LNCaP clone FGC (cell line): ENCODE data around the gene NPL.

Experiments
- DNase-seq: peaks from one replicate; pipeline ENCODE4 v3.0.0-alpha.2; 2011; ENCODE audit warnings: low read depth
- H3K4me3 ChIP-seq: 2 replicates; pipeline ENCODE4 v1.5.1; 2011; ENCODE audit warnings: mild to moderate bottlenecking, low read depth, low read length, control low read depth
- TF ChIP-seq, protein P1 (sequence below): IDR thresholded peaks from 2 replicates; pipeline ENCODE4 v1.5.1; 2012; ENCODE audit warnings: mild to moderate bottlenecking; ENCODE audit not compliant: control insufficient read depth, insufficient read depth; ENCODE audit errors: extremely low read depth

NPL gene

DNA sequence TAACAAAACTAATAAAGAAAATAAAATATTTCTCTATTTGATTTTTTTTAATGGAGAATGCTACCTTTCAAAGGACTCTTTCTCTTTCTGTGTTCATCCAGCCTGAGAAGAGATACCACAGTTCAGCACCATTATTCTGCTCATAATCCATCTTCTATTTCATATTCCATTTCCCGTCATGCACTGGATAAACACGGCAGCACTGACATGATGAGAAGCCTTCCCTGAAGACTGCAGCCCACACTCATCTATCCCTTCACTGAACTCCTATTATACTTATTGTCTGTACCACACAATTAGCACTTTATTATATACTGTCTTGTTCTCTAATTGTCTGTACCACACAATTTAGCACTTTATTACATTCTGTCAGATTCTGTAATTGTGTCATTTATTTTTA lies 10.7 kb upstream of the NPL start:
- H3K4me3 ChIP-seq = no peak overlapping the region
- TF ChIP-seq, protein P1, sequence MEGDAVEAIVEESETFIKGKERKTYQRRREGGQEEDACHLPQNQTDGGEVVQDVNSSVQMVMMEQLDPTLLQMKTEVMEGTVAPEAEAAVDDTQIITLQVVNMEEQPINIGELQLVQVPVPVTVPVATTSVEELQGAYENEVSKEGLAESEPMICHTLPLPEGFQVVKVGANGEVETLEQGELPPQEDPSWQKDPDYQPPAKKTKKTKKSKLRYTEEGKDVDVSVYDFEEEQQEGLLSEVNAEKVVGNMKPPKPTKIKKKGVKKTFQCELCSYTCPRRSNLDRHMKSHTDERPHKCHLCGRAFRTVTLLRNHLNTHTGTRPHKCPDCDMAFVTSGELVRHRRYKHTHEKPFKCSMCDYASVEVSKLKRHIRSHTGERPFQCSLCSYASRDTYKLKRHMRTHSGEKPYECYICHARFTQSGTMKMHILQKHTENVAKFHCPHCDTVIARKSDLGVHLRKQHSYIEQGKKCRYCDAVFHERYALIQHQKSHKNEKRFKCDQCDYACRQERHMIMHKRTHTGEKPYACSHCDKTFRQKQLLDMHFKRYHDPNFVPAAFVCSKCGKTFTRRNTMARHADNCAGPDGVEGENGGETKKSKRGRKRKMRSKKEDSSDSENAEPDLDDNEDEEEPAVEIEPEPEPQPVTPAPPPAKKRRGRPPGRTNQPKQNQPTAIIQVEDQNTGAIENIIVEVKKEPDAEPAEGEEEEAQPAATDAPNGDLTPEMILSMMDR = no peak
- no peak for DNase-seq

DNA sequence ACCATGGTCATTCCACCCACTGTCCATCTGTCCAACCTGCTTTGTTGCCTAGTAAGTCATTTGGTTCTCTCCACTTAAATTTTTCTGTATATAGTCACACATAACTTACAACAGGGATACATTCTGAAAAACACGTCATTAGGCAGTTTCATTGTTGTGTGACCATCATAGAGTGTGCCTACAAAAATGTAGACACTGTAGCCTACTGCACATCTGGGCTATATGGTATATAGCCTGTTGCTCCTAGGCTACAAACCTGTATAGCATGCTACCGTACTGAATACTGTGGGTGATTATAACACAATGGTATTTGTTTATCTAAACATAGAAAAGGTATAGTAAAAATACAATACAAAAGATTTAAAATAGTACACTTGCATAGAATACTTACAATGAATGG lies 10.0 kb upstream of the NPL start:
- no peak overlapping the region for H3K4me3 ChIP-seq
- TF ChIP-seq, protein P1 = no peak
- DNase-seq = no peak

DNA sequence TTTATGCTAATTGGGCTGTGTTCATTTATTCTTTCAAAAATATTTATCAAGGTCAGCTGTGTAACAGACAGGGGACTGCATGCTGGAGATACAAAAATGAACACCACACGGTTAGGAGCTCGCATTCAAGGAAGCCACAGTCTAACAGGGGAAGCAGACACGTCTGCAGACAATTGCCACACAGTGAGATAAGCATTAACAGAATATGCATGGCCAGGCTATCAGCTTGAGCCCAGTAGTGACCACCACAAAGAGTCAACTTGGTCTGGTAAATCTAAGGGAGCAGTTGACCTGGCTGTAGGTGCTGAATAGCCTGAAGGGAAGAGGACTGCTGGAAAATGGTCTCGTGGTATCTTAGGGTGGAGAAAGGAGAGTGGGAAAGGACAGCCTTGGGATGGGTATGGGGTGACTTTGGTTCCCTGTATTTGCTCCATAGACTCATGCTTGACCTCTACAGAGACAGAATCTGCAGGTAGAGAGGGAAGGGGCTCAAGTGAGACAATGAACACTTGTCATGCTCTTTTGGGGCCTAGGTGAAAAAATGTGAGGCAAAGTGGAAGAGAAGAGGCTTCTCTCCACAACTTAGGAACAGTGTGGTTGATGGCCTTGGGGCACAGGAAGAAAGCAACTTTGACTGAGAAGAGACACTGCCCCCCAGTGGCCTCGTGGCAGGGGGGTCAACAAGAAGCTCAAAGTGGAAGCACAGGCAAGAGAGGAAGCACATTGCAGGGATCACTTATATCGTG lies 7.6 kb upstream of the NPL start:
- peak; percentile 49 for DNase-seq
- TF ChIP-seq, protein P1 = peak; percentile 85
- H3K4me3 ChIP-seq = no peak overlapping the region

DNA sequence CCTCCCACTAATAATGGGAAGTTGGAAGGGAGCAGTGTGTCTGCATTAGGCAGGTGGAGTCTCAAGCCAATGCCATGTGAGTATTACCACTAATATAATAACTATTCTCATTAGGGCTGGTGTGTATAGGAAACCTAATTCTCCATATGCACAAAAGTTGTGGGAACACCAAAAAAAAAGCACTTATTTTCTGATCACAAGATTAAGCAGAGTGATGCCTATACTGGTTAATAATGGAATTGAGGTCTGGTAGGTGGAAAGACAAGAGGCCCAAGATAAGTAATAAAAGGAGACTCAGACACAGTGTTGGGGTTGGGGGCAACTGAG lies 7.0 kb upstream of the NPL start:
- TF ChIP-seq, protein P1 = no peak
- no peak overlapping the region for H3K4me3 ChIP-seq
- no peak for DNase-seq

DNA sequence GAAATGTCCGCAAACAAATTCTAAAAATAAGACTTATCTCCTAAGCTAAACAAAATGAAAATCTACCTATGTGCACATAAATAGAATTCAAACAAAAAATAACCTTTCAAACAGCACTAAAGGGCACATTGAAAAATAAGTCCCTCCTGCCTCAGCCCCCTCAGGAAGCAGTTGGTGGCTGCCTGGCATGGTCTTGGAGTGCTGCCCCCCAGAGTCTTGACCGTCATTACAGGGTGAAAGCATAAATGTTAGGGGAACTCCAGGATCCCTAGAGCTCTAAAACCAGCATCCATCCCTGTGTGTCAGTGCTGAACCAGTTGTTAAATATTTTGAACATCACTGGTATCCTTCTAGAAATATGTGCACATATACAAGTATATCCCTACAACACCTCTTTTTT lies 6.5 kb upstream of the NPL start:
- TF ChIP-seq, protein P1 = no peak
- no peak overlapping the region for H3K4me3 ChIP-seq
- no peak for DNase-seq

DNA sequence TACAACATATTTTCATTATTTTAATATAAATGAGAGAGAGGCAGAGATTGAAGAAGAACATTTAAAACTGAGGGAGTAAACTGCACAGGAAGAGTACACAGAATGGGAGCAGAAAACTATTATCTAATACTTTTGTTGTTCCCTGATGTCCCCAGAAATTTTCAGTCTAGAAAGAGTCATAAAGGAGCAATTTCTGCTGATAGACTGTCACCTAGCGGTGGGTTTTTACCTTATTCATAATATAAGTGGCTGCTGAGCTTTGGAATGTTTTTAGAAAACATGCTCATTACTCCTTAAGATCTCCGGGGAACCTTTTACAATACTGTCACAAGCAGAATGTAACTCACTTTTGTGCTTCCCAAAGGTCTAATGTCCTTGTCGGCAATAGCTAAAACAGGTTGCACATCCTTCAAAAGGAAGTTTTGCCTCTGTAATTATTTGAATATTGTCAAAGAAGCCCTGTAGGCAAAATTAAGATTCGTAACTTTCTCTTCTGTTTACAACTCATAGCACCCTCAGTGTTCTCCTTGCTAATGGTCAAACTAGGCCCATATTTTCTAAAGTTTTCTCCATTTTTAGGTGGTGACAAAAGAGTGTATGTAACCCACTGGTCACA lies 4.9 kb upstream of the NPL start:
- DNase-seq = peak; percentile 30

More for the DNA sequence above, 4.9 kb upstream of the NPL start:
- TF ChIP-seq, protein P1 = peak; percentile 80
- H3K4me3 ChIP-seq = no peak overlapping the region
